ENCODE results near the gene AMIGO3.
"Not testable (repeated sequence)": the region's sequence is repeated elsewhere in the genome, so short reads cannot be mapped to it uniquely, and the experiment has no call there.

AMIGO3 gene

DNA sequence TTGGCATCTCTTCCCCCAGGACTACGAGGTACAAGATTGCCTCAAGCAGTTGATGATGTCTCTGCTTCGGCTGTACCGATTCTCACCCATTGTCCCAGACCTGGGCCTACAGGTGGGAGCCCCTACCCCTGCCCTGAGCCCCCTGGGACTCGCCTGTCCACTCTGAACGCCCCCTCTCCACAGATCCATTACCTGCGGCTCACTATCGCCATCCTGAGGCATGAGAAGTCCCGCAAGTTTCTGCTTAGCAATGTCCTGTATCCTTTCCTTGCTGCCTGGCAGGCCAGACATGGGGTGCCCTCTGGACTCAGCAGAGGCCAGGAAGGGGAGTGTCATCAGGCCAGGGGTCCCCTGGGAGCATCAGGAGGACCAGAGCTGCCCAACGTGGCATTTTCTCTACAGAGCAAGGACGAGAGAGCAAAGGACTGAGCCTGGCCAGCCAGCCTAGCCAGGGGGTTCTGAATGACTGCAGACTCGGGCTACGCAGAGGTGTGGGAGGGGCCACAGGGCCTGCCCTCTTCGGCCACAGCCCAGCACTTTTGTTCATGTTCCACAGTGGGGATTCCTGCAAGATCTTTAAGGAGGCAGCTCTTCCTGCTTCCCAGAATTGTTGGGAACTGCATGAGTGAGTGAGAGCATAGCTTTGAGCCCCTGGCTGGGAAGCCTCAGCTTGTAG, 18.9 kb downstream of the AMIGO3 start:
- no peak overlapping the region for H3K4me3 ChIP-seq (ENCODE audit: control insufficient read depth, low read depth, low read length)
- TF ChIP-seq CTCF (IDR thresholded peaks at IDR 0.05; ENCODE audit: control insufficient read depth, insufficient read depth, low read depth, low read length, missing control alignments): no peak
- DNase-seq (ENCODE audit: low read depth): no peak

DNA sequence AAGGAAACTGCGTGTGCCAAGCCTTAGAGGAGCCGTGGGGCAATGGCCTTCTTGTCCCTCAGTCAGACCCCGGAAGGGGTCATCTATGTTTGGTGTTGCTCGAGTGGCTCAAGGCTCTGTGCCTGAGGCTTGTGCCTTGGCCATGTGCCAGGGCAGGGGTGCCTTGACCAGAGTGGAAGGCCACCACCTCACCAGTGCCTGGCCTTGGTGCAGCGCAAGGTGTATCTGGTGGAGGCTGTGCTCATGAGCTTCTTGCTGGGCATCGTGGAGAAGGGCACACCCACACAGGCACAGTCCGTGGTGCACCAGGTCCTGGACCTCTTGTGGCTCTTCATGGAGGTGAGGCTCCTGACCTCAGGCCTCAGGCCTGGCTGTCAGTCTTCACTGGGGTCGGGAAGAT, 19.5 kb downstream of the AMIGO3 start:
- TF ChIP-seq CTCF (IDR thresholded peaks at IDR 0.05; ENCODE audit: control insufficient read depth, insufficient read depth, low read depth, low read length, missing control alignments): no peak
- H3K4me3 ChIP-seq (ENCODE audit: control insufficient read depth, low read depth, low read length): no peak overlapping the region
- no peak for DNase-seq (ENCODE audit: low read depth)

GRCh38 chr3:49699281-49699979, 20.1 kb downstream of the AMIGO3 start:
- no peak overlapping the region for H3K4me3 ChIP-seq (ENCODE audit: control insufficient read depth, low read depth, low read length)
- TF ChIP-seq CTCF (IDR thresholded peaks at IDR 0.05; ENCODE audit: control insufficient read depth, insufficient read depth, low read depth, low read length, missing control alignments): no peak
- no peak for DNase-seq (ENCODE audit: low read depth)

- H3K4me3 ChIP-seq (ENCODE audit: control insufficient read depth, low read depth, low read length); DNase-seq (ENCODE audit: low read depth): not testable (repeated sequence)
Measured at GRCh38 chr3:49695350-49696015, 24.0 kb downstream of the AMIGO3 start.

GRCh38 chr3:49694409-49695070, 24.9 kb downstream of the AMIGO3 start:
- not testable (repeated sequence) for H3K4me3 ChIP-seq (ENCODE audit: control insufficient read depth, low read depth, low read length); DNase-seq (ENCODE audit: low read depth)

DNA sequence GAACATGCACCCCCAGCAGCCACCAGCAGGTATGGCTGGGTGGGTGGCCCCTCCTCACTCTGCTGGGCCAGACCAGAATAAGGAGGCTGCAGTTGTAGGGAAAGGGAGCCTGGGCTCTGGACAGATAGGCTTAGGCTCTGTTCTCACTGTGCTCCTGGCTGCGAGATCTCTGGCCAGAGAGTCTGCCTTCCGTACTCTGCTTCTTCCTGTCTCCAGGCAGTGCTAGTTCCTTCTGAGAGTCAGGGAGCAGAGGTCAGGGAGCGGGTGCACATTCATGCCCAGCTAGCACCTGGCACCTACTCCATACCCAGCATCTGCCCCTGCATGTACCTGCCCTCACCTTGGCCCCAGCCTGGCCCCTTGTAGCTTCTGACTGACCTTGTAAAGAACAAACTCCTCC, 28.0 kb downstream of the AMIGO3 start:
- not testable (repeated sequence) for DNase-seq (ENCODE audit: low read depth); H3K4me3 ChIP-seq (ENCODE audit: control insufficient read depth, low read depth, low read length)

DNA sequence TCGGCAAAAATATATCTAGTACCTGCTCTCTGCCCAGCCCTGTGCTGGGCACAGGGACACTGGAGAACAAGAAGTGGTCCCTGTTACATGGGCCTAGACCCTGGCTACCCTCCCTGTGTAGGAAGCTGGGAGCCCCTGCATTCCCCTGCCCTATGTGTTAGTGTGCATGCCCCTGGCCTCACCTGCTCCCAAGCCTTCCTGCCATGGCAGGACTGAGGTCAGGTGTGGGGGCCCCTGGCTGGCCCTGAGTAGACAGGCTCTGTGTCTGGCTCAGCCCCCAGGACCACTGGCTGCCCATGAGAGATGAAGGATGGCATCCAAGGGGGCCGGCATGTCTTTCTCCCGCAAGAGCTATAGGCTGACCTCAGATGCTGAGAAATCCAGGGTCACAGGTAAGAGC, 28.6 kb downstream of the AMIGO3 start:
- H3K4me3 ChIP-seq (ENCODE audit: control insufficient read depth, low read depth, low read length); DNase-seq (ENCODE audit: low read depth): not testable (repeated sequence)

DNA sequence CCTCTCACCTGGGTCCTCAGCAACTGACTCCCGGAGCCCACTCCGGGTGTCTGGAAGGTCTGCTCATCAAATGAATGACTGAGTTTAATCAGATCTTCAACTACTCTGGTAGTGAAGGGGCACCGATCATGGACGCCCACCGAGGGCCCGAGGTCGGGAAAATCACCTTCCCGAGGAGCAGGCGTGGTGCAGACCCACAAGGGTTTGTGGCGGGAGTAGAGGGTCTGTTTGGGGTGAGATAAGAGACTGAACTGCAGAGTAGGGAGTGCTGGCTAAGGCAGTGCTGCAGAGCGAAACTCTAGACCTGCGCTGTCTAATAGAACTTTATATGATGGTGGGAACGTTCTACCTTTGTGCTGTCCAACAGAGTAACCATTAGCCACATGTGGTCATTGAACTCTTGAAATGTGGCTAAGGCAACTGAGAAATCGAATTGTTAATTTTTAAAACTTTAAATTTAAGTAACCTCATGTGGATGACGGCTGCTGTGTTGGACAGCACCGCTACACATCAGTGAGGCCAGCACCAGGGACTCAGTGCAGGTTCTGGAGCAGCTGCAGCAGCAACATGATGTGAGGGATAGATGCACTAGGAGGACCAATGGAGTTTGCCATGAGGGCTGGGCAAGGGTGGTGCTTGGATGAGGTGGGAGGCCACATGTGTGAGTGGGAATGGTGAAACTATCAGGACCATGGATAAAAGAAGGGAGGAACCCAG, 29.4 kb downstream of the AMIGO3 start:
- not testable (repeated sequence) for DNase-seq (ENCODE audit: low read depth)
- peak overlapping the region; percentile 99 for H3K4me3 ChIP-seq (ENCODE audit: control insufficient read depth, low read depth, low read length)
